Right hindlimb (tissue), 1 donor: ENCODE results near the gene SLC25A17.
"Not testable (repeated sequence)": the region's sequence is repeated elsewhere in the genome, so short reads cannot be mapped to it uniquely, and the experiment has no call there.

Source experiments
- DNase-seq: peaks from one replicate; pipeline ENCODE4 v3.0.0-alpha.2; 2018

The SLC25A17 gene

DNA sequence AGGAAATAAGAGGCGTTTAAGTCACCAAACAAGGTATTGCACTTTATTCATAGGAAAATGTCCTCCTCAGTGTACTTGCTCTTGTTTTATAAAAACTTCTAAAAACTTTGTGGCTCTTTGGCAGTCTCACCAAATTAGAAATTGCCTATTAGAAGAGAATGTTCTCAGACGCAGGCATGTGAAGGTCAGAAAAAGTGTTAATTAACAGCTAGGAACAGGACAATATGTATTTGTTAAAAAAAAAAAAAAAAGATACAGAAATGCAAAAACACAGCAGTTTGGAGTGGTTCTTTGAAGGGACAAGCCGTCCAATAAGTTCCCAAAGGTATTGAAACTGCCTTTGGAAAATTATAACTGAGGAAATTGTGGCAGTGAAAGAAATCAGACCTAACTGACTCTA, 67.9 kb downstream of the SLC25A17 start:
- no peak for DNase-seq

- DNase-seq = no peak
Observed at GRCh38 chr22:40749829-40750228, 69.3 kb downstream of the SLC25A17 start.

- DNase-seq = no peak
Observed at GRCh38 chr22:40748388-40749355, 70.5 kb downstream of the SLC25A17 start.

DNA sequence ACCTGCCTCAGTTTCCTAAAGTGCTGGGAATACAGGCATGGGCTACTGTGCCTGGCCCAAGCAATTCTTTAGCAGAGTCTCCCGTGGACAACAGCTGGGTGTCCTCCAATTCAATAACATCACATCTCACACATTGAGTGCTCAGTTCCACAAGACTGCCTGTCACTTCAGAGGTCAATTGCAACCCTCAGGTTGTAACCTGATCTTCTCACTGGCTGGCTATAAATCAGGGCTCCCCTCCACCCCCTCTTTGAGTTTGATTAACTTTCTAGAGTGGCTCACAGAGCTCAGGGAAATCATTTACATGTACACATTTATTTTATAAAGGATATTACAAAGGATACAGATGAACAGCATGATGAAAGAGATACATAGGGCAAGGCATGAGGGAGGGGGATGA, 71.8 kb downstream of the SLC25A17 start:
- no peak for DNase-seq

- no peak for DNase-seq
Observed at GRCh38 chr22:40746428-40747220, 72.5 kb downstream of the SLC25A17 start.

DNA sequence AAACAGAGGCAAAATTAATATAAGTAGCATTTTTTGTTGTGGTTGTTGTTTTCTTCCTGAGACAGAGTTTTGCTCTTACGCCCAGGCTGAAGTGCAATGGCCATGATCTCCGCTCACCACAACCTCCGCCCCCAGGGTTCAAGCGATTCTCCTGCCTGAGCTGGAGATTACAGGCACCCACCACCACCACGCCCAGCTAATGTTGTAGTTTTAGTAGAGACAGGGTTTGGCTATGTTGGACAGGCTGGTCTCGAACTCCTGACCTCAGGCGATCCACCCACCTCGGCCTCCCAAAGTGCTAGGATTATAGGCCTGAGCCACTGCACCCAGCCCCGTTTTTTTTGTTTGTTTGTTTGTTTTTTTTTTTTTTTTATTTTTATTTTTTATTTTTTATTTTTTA, 75.4 kb downstream of the SLC25A17 start:
- DNase-seq = no peak

DNA sequence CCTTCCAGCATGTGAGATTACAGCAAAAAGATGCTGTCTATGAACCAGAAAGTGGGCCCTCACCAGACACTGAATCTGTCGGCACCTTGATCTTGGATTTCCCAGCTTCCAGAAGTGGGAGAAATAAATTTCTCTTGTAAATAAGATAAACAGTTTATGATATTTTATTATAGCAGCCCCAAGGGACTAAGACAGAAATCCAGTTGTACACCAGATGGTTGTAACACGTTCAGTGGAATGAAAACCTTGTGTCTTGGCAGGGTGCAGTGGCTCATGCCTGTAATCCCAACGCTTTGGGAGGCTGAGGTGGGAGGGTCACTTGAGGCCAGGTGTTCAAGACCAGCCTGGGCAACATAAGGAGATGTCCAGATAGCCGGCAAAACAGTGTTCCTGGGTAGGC, 78.0 kb downstream of the SLC25A17 start:
- DNase-seq = no peak

GRCh38 chr22:40739721-40740120, 79.4 kb downstream of the SLC25A17 start:
- DNase-seq = no peak

DNA sequence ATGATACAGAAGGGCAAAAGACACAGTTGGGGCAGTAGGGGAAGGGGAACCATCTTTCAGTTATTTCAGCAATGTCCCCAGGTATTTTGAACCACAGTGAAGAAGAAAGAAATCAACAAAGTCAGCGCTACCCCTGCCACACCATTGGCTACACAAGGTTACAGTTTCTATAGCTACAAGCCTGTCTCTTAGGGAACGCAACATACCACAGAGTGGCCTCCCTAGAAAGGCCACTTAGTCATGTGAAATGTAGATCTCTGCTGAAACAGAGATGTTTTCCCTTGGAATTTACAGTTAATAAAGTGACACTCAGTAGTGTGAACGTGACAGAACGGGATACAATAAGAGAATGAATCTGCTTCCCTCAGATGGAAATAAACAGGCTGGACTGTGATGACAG, 85.2 kb downstream of the SLC25A17 start:
- DNase-seq = no peak

- DNase-seq = no peak
Observed at GRCh38 chr22:40732999-40733292, 86.2 kb downstream of the SLC25A17 start.

- no peak for DNase-seq
Observed at GRCh38 chr22:40729284-40729683, 89.9 kb downstream of the SLC25A17 start.

DNA sequence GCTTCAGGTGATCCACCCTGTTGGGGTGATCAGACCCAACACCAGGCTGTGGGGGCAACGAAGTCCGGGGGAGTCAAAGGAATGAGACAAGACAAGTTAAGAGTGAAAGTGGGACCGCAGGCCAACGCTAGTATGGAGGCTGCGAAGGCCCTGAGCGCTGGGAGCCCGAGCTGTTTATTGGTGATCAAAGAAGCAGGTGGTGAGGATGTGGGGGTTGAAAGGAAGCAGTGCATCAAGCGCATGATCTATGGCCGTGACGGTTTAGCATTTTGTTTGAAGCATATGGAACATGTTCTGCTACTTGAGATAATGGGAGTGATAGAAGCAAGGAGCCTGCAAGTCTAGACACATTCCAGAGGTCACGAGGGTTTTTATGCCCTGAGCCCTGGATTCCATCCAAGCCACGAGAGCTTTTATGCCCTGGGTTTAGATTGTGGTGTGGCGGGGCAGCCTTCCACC, 90.4 kb downstream of the SLC25A17 start:
- DNase-seq = no peak

GRCh38 chr22:40727964-40728615, 91.1 kb downstream of the SLC25A17 start:
- no peak for DNase-seq

DNA sequence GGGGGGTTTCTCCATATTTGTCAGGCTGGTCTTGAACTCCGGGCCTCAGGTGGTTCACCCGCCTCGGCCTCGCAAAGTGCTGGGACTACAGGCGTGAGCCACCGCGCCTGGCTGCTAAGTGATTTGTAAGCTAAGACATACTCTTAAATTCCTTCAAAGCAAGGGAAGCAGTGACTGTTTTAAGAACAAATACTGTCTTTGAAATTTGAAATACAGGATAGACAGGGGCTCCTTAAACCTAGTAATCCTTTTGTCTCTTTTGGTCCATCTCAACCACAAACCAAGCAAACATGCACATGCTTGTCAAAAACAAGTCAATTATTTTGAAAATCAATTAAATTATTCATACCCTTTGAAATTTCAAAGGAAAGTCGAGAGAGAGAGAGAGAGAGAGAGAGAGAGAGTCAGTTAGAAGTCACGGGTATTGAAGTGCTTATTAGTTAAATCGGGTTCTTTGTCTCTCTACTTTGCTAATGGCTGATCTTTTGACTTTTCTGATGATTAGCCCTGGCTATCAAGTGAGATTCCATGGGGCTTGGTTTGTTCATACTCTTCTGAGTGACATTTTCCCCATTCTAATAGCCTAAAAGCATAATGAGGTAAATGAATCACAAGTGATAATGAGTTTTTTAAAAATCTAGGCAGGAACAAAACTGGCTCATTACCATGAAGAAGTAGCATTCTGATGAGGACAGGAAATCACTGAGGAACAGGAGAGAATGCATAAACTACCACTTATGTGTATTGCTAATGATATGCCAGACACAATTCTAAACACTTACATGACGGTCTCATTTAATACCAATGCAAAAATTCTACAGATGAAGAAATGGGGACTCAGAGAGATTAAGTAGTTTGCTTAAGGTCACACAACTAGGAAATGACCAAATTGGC, 91.8 kb downstream of the SLC25A17 start:
- no peak for DNase-seq

DNA sequence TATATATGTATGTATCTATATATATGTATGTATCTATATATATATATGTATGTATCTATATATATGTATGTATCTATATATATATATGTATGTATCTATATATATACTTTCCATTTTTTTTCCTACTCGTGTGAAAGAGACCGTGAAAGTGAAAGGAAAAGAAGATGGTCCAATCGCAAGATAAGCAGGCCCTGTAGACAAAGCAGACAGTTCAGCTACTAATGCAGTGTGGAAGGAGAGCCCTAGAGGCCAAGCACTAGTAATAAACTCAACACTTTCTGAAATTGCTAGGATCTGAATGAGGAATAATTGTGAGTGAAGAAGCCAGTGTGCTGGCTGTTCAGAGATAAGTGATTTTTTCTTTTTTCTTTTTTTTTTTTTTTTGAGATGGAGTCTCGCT, 92.6 kb downstream of the SLC25A17 start:
- DNase-seq = no peak

GRCh38 chr22:40723396-40723933, 95.7 kb downstream of the SLC25A17 start:
- no peak for DNase-seq

GRCh38 chr22:40721266-40721665, 97.9 kb downstream of the SLC25A17 start:
- no peak for DNase-seq

GRCh38 chr22:40720538-40721256, 98.4 kb downstream of the SLC25A17 start:
- peak; percentile 27 for DNase-seq

DNA sequence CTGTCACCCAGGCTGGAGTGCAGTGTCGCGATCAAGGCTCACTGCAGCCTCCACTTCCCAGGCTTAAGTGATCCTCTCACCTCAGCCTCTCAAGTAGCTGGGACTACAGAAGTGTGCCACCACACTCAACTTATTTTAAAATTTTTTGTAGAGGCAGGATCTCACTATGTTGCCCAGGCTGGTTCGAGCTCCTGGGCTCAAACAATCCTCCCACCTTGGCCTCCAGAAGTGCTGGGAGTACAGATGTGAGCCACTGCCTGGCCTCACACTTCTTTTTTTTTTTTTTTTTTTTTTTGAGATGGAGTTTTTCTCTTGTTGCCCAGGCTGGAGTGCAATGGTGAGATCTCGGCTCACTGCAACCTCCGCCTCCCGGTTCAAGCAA, 99.0 kb downstream of the SLC25A17 start:
- not testable (repeated sequence) for DNase-seq
